ENCODE results near the gene PLCL2. TPM values are rescaled to one million over a fixed set of nuclear protein-coding genes. Genes with fewer than 3 reads are reported as not detected.

Gene PLCL2
- total and polyA plus RNA-seq, 10 donors = 6.9 to 60.4 (median 41.8) TPM

DNA sequence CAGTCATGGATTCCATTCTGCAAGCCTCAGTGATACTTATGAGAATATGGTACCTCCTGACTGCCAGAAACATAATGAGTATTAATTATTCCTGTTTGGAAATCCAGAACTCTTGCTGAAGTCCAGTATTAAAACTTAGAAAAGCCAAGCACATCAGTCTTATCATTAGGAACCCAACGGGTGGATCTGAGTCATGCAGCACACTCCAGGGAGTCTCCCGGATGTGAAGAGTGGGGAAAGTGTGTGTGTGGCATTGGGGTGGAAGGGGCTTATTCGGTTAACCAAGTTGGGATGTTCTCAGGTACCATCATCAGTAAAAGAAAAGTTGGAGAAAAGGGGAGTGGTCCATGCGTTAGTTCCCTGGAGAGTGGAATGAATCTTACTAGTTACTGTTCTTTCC lies 181.1 kb downstream of the PLCL2 start:
- TF ChIP-seq POLR2AphosphoS5 (IDR thresholded peaks at IDR 0.05) = no peak
- TF ChIP-seq POLR2A (IDR thresholded peaks at IDR 0.05) = no peak
- TF ChIP-seq, protein P1, sequence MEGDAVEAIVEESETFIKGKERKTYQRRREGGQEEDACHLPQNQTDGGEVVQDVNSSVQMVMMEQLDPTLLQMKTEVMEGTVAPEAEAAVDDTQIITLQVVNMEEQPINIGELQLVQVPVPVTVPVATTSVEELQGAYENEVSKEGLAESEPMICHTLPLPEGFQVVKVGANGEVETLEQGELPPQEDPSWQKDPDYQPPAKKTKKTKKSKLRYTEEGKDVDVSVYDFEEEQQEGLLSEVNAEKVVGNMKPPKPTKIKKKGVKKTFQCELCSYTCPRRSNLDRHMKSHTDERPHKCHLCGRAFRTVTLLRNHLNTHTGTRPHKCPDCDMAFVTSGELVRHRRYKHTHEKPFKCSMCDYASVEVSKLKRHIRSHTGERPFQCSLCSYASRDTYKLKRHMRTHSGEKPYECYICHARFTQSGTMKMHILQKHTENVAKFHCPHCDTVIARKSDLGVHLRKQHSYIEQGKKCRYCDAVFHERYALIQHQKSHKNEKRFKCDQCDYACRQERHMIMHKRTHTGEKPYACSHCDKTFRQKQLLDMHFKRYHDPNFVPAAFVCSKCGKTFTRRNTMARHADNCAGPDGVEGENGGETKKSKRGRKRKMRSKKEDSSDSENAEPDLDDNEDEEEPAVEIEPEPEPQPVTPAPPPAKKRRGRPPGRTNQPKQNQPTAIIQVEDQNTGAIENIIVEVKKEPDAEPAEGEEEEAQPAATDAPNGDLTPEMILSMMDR (IDR thresholded peaks at IDR 0.05 in 8 of 11, conservative IDR thresholded peaks at IDR 0.05 in 3 of 11) = no peak
- H3K4me1 ChIP-seq = peaks cover 0 to 7% (median 0%) of the 10 kb centered on the region in 6 donors
- 94 to 100% (median 97%) methylated on average over 4 of the region's 4 CpGs for WGBS, 5 donors
- intact Hi-C loops (cut with DNase I; ENCODE audit: low total_unique reads) = no loop called here
- H3K4me3 ChIP-seq = no peak overlapping the region
- H3K27ac ChIP-seq = no peak overlapping the region
- no peak for DNase-seq
- H3K36me3 ChIP-seq = peaks cover 0 to 44% (median 12%) of the 10 kb centered on the region in 6 donors
- no peaks in the 10 kb centered on the region for H3K9me3 ChIP-seq
- H3K27me3 ChIP-seq (replicated peaks in 1 of 7) = no peaks in the 10 kb centered on the region

- WGBS, 5 donors = 93 to 95% (median 94%) methylated on average over 4 of the region's 4 CpGs
- no peak overlapping the region for H3K27ac ChIP-seq
- H3K4me1 ChIP-seq = peaks cover 0 to 15% (median 0%) of the 10 kb centered on the region in 6 donors
- H3K36me3 ChIP-seq = peaks cover 0 to 72% (median 12%) of the 10 kb centered on the region in 6 donors
- no peaks in the 10 kb centered on the region for H3K27me3 ChIP-seq (replicated peaks in 1 of 7)
- DNase-seq = no peak
- no peaks in the 10 kb centered on the region for H3K9me3 ChIP-seq
- intact Hi-C loops (cut with DNase I; ENCODE audit: low total_unique reads) = no loop called here
- TF ChIP-seq, protein P1 (IDR thresholded peaks at IDR 0.05 in 8 of 11, conservative IDR thresholded peaks at IDR 0.05 in 3 of 11) = no peak
- TF ChIP-seq POLR2A (IDR thresholded peaks at IDR 0.05) = no peak
- no peak for TF ChIP-seq POLR2AphosphoS5 (IDR thresholded peaks at IDR 0.05)
- no peak overlapping the region for H3K4me3 ChIP-seq
Observed at GRCh38 chr3:17069754-17070153, 185.0 kb downstream of the PLCL2 start.

- Histone ChIP-seq H3K36me3 (peaks cover 0 to 78% (median 12%) of the 10 kb centered on the region in 6 donors), H3K4me3 (no peak overlapping the region), H3K27me3 (replicated peaks in 1 of 7) (no peaks in the 10 kb centered on the region), H3K9me3 (no peaks in the 10 kb centered on the region), H3K4me1 (peaks cover 0 to 15% (median 2%) of the 10 kb centered on the region in 6 donors), H3K27ac (no peak overlapping the region)
- WGBS, 5 donors = 63 to 78% (median 74%) methylated on average over 5 of the region's 5 CpGs
- TF ChIP-seq POLR2AphosphoS5 (IDR thresholded peaks at IDR 0.05) = no peak
- TF ChIP-seq, protein P1 (IDR thresholded peaks at IDR 0.05 in 8 of 11, conservative IDR thresholded peaks at IDR 0.05 in 3 of 11) = no peak
- no peak for TF ChIP-seq POLR2A (IDR thresholded peaks at IDR 0.05)
- intact Hi-C loops (cut with DNase I; ENCODE audit: low total_unique reads) = no loop called here
- DNase-seq = no peak
Observed at GRCh38 chr3:17070161-17070959, 185.6 kb downstream of the PLCL2 start.

DNA sequence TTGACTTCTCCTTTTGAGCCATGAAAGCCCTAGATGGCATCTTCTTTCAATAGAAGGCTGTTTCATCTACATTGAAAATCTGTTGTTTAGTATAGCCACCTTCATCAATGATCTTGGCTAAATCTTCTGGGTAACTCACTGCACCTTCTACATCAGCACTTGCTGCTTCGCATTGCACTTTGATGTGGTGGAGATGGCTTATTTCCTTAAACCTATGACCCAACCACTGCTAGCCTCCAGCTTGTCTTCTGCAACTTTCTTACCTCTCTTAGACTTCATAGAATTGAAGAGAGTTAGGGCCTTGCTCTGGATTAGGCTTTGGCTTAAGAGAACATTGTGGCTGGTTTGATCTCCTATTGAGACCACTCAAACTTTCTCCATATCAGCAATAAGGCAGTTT lies 189.8 kb downstream of the PLCL2 start:
- Histone ChIP-seq H3K27ac (no peak overlapping the region), H3K9me3 (no peaks in the 10 kb centered on the region), H3K27me3 (replicated peaks in 1 of 7) (no peaks in the 10 kb centered on the region), H3K4me3 (no peak overlapping the region), H3K36me3 (peaks cover 0 to 95% (median 8%) of the 10 kb centered on the region in 6 donors), H3K4me1 (peaks cover 0 to 30% (median 8%) of the 10 kb centered on the region in 6 donors)
- TF ChIP-seq POLR2A (IDR thresholded peaks at IDR 0.05) (no peak), POLR2AphosphoS5 (IDR thresholded peaks at IDR 0.05) (no peak)
- TF ChIP-seq, protein P1 (IDR thresholded peaks at IDR 0.05 in 8 of 11, conservative IDR thresholded peaks at IDR 0.05 in 3 of 11) = no peak
- intact Hi-C loops (cut with DNase I; ENCODE audit: low total_unique reads) = no loop called here
- 69 to 88% (median 81%) methylated on average over 1 of the region's 1 CpG for WGBS, 5 donors
- DNase-seq = no peak

Data from spleen (tissue), 11 donors.